Left renal cortex interstitium (tissue), 4 donors: Measurements from ENCODE around the gene MKRN1. TPM values are rescaled to one million over a fixed set of nuclear protein-coding genes. Genes with fewer than 3 reads are reported as not detected.
A peak's percentile ranks its signal among the peaks of the same experiment; 100 is the strongest.
"Not testable (repeated sequence)": the region's sequence is repeated elsewhere in the genome, so short reads cannot be mapped to it uniquely, and the experiment has no call there.

Experiments used
- DNase-seq, 4 donors: peaks; one replicate each; pipeline ENCODE4 v3.0.0-alpha.2; 2013; ENCODE audit warnings: low read depth in 4 of 4, low spot score in 2 of 4, missing footprints in 1 of 4
- polyA plus RNA-seq, 4 donors: library from polyadenylated mRNA; unstranded; fragments of 120-200 nt; gene quantifications; one replicate each; pipeline ENCODE4 v1.2.1, GENCODE V29; 2013; ENCODE audit not compliant: insufficient read length in 4 of 4

Gene MKRN1
- polyA plus RNA-seq, 4 donors = 104 to 142 (median 120) TPM

DNA sequence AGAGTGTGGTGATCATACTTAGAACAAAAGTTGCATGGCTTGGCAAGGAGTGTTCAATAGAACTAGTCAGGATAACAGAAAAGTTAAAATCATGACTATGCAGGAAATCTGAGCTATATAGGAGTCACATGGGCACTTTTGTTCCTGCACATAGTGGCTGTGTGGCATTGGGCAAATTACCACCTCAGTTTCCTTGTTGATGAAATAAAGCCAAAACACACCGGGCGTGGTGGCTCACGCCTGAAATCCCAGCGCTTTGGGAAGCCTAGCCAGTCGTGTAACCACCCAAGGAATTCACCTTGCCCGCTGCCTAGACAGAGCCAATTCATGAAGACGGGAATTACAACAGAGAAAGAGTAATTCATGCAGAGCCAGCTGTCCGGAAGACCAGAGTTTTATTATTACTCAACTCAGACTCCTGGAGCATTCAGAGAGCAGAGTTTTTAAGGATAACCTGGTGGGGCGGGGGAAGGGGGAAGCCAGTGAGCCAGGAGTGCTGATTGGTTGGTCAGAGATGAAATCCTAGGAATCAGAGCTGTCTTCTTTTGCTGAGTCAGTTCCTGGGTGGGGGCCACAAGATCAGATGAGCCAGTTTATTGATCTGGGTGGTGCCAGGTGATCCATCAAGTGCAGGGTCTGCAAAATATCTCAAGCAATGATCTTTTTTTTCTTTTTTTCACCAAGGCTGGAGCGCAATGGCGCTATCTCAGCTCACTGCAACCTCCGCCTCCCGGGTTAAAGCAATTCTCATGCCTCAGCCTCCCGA is 6.4 kb upstream of the MKRN1 start:
- DNase-seq = no peak

DNA sequence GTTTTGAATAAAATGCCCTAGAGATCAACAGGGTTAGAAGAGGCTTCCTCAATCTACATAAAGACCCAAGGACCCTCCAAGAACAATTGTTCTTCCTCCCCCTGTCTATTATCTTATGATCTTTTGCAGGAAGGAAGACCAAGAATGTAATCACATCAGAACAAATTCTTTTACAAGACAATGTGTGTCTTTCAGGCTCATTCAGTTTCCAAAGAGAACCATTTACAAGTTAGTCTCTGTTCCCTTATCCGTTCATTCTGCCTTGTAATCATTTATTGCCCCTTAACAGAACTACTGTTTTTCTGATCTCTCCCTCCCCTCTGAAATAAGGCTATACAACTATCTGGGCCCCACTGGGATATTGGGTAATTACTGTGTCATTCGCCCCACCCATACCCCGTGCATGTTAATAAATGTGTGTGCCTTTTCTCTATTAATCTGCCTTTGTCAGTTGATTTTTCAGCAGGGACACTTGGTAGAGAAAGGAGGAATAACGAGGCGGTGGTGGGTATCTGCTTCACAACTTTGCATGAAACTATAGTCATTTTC is 5.7 kb upstream of the MKRN1 start:
- DNase-seq = no peak

DNA sequence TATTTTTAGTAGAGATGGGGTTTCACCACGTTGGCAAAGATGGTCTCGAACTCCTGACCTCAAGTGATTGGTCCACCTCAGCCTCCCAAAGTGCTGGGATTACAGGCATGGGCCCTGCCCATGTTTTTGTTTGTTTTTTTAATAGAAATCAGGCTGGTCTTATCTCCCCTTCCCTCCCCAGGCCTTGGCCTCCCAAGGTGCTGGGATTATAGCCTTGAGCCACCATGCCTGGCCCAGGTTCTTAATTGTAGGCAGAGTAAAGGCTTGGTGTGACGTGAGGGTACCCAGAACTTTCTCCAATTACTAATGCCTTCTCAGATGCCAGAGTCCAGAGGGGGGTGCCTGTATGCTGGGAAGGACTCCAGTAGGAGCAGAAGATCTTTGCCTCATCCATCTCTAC is 5.2 kb upstream of the MKRN1 start:
- DNase-seq = no peak

- no peak for DNase-seq
Observed at GRCh38 chr7:140479739-140480084, 407 bp upstream of the MKRN1 start.

- DNase-seq = peak in 3 of 4 donors; percentile 27 to 35 (median 28)
Observed at GRCh38 chr7:140478246-140479061, 851 bp downstream of the MKRN1 start.

DNA sequence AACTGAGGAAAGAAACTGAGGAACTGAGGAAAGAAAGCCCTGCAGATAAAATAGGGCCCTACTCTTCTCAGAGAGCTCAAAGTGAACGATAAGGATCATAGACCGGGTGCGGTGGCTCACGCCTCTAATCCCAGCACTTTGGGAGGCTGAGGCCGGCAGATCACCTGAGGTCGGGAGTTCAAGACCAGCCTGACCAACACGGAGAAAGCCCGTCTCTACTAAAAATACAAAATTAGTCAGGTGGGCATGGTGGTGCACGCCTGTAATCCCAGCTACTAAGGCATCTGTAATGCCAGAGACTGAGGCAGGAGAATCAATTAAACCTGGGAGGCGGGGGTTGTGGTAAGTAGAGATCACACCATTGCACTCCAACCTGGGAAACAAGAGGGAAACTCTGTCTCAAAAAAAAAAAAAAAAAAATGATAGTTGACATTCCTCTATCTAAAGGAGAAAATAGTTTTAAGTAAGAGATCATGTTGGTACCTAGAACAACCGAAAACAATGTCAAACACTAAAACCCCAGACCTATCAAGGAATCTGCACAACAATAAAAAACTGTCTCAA is 2.5 kb downstream of the MKRN1 start:
- DNase-seq = no peak

- DNase-seq = peak in 2 of 4 donors; percentile 11 to 59
Observed at GRCh38 chr7:140475747-140476333, 3.5 kb downstream of the MKRN1 start.

- DNase-seq = no peak
Observed at GRCh38 chr7:140463111-140463510, 16.2 kb downstream of the MKRN1 start.

DNA sequence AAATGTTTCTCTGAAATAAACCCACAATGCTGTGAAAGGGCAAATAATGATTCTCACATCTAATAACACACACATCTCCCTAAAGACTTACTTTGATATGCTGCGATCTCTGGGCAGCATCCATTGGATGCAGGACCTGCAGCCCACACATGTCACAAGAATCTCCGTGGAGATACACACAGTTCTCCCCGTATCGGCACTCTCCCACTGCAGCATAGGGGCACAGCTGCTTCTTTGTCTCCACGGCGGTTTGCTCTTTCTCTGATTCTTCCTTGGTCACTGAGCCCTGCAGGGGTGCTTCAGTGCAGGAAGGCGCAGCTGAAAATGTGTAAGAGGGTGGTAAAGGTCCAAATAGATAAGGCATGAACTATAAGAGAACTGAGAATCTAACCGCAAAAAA is 20.4 kb downstream of the MKRN1 start:
- no peak for DNase-seq

DNA sequence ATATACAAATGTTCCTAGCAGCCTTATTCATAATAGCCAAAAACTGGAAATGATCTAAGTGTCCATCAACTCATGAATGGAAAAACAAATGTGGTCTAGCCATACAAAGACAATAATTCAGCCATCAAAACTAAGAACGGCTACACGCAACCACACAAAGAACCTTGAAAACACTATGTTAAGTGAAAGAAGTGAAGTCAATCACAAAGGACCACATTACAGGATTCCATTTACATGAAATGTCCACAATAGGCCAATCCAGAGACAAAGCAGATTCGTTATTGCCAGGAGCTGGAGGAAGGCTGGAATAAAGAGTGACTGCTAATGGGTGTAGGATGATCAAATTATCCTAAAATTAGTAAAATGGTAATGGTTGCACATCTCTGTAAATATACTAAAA is 21.1 kb downstream of the MKRN1 start:
- no peak for DNase-seq

DNA sequence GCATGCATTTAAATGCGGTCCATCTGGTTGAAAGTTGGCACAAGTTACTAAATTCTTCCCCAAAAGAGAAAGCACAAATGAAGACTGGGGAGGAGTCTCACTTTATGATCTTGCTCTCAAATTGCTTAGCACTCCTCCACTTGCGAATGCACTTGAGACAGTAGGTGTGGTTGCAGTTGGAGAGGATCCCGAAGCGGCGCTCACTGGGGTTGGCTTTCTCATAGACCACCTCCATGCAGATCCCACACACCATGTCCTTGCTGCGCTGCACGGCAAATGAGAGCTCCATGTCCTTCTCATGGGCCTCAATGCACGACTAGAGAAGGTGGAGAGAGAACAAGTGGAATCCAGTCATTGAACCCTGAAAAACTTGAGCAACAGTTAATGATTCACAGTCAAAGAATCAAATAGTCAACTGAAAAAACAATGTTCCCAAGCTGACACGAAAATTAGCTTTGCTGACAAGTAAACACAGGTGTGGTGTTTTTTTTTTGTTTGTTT is 22.7 kb downstream of the MKRN1 start:
- DNase-seq = no peak

DNA sequence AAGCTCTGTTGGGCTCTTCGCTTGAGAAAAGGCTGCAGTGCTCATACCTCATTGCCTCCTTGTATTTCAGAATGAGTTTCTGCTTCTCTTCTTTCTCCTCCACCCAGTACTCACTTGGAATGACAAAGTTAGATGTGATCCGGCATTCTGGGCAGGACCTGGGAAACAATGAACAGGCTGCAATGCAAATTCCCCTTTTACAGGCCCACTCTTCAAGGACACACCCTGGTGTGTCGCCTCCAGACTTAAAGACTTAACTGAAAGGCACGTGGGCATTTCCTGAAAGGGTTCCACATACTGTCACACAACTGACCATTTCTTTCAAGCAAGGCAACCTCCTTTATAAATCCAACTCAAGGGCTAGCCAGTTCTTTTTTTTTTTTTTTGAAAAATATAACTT is 23.6 kb downstream of the MKRN1 start:
- DNase-seq = no peak

DNA sequence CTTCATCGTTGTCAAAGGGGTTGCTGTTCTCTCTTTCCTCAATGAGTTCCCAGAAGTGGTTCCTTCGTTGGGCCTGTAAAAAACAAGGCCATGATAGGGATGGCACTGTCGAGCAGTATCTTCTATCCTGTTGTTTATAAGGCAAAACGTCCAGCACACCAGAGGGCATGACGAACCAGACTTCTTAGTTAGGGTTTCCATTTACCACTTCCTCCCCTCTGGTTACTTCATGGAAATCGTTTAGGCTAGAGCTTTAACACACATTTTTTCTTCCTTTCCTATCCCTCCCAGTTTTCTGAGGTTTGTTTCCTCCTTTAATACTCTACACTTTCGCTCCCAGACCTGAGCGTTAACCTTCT is 24.7 kb downstream of the MKRN1 start:
- no peak for DNase-seq

GRCh38 chr7:140453785-140454656 is 25.3 kb downstream of the MKRN1 start:
- DNase-seq = not testable (repeated sequence)

GRCh38 chr7:140453273-140453672 is 26.0 kb downstream of the MKRN1 start:
- DNase-seq = no peak

DNA sequence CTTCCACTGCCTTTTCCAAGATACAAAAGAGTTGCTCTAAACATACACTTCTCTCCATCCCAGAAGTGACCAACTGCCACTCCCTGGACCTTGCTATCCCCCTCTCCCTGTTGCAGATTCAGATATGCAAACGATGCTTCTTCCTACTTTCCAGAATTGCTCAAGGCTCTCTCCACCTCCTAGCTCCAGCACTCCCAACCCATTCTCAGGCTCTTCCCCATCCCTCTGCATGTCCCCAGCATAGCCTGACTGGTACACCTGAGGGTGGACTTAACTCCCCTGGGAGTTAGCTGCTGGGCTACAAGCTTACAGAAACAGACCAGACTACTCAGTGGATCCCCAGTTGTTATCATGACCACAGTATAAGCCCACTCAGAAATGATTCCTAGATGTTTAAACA is 27.6 kb downstream of the MKRN1 start:
- DNase-seq = no peak

GRCh38 chr7:140448781-140449480 is 30.4 kb downstream of the MKRN1 start:
- DNase-seq = no peak

- DNase-seq = no peak
Observed at GRCh38 chr7:140447841-140448240, 31.5 kb downstream of the MKRN1 start.

DNA sequence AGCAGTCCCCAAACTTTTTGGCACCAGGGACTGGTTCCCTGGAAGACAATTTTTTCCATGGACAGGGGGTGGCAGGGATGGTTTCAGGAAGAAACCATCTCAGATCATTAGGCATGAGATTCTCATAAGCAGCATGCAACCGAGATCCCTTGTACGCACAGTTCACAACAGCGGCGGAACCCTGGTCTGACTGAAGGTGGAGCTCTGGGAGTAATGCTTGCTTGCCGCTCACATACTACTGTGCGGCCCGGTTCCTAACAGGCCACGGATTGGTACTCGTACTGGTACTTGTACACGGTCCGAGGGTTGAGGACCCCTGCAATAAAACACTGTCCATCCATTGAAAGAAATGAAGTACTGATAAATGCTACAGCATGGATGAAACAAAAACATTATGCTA is 32.8 kb downstream of the MKRN1 start:
- no peak for DNase-seq
